Thoracic aorta (tissue), 2 donors: ENCODE data around the gene NRDE2. TPM values are rescaled to one million over a fixed set of nuclear protein-coding genes. Genes with fewer than 3 reads are reported as not detected.
A peak's percentile ranks its signal among the peaks of the same experiment; 100 is the strongest.
"Not testable (repeated sequence)": the region's sequence is repeated elsewhere in the genome, so short reads cannot be mapped to it uniquely, and the experiment has no call there.

ENCODE experiments used
- ATAC-seq: fragments of 150-250 bp; one replicate; pipeline ENCODE4 v1.8.0; 2017; ENCODE audit warnings: low read depth; ENCODE audit not compliant: insufficient number of reproducible peaks, low FRiP score
- DNase-seq: peaks from one replicate; pipeline ENCODE4 v3.0.0-alpha.2; 2020; ENCODE audit warnings: low spot score
- H3K27ac ChIP-seq, 2 donors: fragments of 200-600 bp; sonication (generic); 1 replicate in 1 of 2; 2 replicates in 1 of 2; pipeline ENCODE4 v1.5.1; 2016; ENCODE audit warnings: mild to moderate bottlenecking in 2 of 2, moderate library complexity in 2 of 2
- H3K27me3 ChIP-seq: fragments of 200-600 bp; sonication (generic); replicated peaks from 2 replicates; pipeline ENCODE4 v1.6.0; 2016; ENCODE audit warnings: mild to moderate bottlenecking; ENCODE audit not compliant: insufficient read depth
- H3K36me3 ChIP-seq: fragments of 200-600 bp; sonication (generic); one replicate; pipeline ENCODE4 v1.5.1; 2016
- H3K4me1 ChIP-seq, 2 donors: fragments of 200-600 bp; sonication (generic); 1 replicate in 1 of 2; 2 replicates in 1 of 2; pipeline versions ENCODE4 v1.5.1 to v1.6.0; 2016; ENCODE audit warnings: low read depth in 2 of 2, mild to moderate bottlenecking in 1 of 2; ENCODE audit not compliant: control insufficient read depth in 1 of 2
- H3K4me3 ChIP-seq: fragments of 200-600 bp; sonication (generic); 2 replicates; pipeline ENCODE4 v1.5.1; 2016; ENCODE audit warnings: mild to moderate bottlenecking
- H3K9me3 ChIP-seq: fragments of 200-600 bp; sonication (generic); 2 replicates; pipeline ENCODE4 v1.5.1; 2016
- total RNA-seq, 2 donors: library from RNA; depleted of rRNA; stranded (reverse); fragments of >200 nt; gene quantifications; one replicate each; pipeline versions ENCODE4 v1.1.0 to v1.2.3, GENCODE V29; 2016
- TF ChIP-seq, protein P1 (sequence below): fragments of 200-600 bp; sonication (generic); IDR thresholded peaks from one replicate; pipeline ENCODE4 v1.5.1; 2019; ENCODE audit warnings: antibody characterized with exemption

The NRDE2 gene
- total RNA-seq, 2 donors from 2014 or later, result 16.8 to 21.2 TPM

DNA sequence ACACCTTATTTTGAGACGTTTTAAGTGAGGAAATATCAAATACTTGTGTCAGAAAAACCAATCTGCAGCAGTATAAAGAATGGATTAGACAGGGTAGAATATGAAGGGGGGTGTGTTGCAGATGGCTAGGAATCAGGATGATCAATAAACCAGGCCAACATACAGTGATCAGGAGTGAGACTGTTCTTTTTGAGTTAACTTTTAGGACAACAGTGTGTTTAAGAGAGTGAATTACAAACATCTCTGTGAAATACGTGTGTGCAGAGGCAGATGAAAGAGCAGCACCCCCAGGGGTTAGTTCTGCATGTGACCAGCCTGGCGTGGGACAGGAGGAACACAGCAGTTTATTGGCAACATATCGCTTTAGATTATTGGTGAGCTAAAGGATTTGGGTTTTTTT, 10.6 kb upstream of the NRDE2 start:
- TF ChIP-seq, protein P1, sequence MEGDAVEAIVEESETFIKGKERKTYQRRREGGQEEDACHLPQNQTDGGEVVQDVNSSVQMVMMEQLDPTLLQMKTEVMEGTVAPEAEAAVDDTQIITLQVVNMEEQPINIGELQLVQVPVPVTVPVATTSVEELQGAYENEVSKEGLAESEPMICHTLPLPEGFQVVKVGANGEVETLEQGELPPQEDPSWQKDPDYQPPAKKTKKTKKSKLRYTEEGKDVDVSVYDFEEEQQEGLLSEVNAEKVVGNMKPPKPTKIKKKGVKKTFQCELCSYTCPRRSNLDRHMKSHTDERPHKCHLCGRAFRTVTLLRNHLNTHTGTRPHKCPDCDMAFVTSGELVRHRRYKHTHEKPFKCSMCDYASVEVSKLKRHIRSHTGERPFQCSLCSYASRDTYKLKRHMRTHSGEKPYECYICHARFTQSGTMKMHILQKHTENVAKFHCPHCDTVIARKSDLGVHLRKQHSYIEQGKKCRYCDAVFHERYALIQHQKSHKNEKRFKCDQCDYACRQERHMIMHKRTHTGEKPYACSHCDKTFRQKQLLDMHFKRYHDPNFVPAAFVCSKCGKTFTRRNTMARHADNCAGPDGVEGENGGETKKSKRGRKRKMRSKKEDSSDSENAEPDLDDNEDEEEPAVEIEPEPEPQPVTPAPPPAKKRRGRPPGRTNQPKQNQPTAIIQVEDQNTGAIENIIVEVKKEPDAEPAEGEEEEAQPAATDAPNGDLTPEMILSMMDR, result no peak
- Histone ChIP-seq H3K36me3 (no peaks in the 10 kb centered on the region), H3K9me3 (no peaks in the 10 kb centered on the region), H3K4me1 (no peaks in the 10 kb centered on the region), H3K27ac (no peak overlapping the region), H3K4me3 (no peak overlapping the region), H3K27me3 (no peaks in the 10 kb centered on the region)
- DNase-seq, result no peak
- no peak for ATAC-seq

DNA sequence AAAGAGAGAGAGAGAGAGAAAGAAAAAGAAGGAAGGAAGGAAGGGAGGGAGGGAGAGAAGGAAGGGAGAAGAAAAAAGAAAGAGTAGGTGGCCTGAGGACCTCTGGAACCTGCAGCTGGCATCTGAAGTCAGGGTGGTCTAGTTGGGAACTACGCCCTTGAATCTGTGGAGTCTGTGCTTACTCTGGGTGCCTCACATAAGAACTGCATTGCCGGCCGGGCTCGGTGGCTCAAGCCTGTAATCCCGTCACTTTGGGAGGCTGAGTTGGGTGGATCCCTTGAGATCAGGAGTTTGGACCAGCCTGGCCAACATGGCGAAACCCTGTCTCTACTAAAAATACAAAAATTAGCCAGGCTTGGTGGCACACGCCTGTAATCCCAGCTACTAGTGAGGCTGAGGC, 10.0 kb upstream of the NRDE2 start:
- TF ChIP-seq, protein P1, result no peak
- no peak overlapping the region for H3K27ac ChIP-seq
- H3K9me3 ChIP-seq, result no peaks in the 10 kb centered on the region
- ATAC-seq (no peak), DNase-seq (no peak)
- no peaks in the 10 kb centered on the region for H3K36me3 ChIP-seq
- H3K4me1 ChIP-seq, result no peaks in the 10 kb centered on the region
- no peak overlapping the region for H3K4me3 ChIP-seq
- no peaks in the 10 kb centered on the region for H3K27me3 ChIP-seq

DNA sequence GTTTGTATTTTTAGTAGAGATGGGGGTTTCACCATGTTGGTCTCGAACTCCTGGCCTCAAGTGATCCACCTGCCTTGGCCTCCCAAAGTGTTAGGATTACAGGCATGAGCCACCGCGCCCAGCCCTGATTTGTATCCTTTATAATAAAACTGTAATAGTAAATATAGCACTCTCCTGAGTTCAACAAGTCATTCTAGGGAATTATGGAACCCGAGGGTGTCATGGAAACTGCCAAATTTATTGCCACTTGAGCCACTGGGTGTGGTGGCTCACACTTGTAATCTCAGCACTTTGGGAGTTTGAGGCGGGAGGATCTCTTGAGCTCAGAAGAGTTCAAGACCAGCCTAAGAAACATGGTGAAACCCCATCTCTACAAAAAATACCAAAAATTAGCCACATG, 9.5 kb upstream of the NRDE2 start:
- H3K27ac ChIP-seq, H3K9me3 ChIP-seq, DNase-seq, H3K36me3 ChIP-seq, ATAC-seq, H3K4me1 ChIP-seq, H3K27me3 ChIP-seq, H3K4me3 ChIP-seq: not testable (repeated sequence)

DNA sequence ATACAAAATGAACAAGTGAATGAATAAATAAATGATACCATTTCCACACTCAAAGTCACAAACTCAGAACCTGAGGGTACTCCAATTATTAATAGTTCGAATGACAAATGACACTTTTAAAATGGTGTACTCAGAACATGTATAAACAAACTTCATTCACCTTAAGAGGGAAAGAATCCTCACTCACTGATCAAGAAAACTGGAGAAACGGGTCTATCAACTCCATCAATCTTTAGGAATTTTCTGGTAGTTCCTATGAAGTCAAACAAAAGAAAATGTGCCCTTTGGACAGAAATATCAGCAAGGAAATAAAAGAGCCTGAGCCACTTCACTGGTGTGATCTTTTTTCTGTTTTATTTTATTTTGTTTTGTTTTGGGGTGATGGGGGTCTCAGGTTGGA, 5.2 kb upstream of the NRDE2 start:
- Histone ChIP-seq H3K4me1 (no peaks in the 10 kb centered on the region), H3K9me3 (no peaks in the 10 kb centered on the region), H3K27me3 (no peaks in the 10 kb centered on the region), H3K36me3 (no peaks in the 10 kb centered on the region), H3K4me3 (no peak overlapping the region), H3K27ac (no peak overlapping the region)
- ATAC-seq (no peak), DNase-seq (no peak)
- TF ChIP-seq, protein P1, result no peak

DNA sequence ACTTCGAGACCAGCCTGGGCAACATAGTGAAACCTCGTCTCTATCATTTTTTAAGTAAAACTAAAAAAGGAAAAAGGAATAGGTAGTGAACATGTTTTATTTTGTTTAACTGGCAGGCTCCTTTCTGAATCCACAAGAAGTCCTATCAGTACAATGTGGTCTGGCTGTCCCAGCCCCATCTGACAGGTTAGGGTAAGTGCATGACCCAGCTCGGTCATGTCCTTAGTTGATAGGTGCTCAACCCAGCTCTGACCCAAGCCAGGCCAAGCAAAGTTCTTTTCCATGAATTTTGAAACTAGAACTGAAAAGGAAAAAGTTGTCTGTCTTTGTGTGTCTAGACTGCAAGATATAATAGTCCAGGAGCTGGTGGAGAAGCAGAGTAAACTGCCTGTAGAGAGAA, 4.7 kb upstream of the NRDE2 start:
- DNase-seq (no peak), ATAC-seq (no peak)
- Histone ChIP-seq H3K4me3 (no peak overlapping the region), H3K27me3 (no peaks in the 10 kb centered on the region), H3K36me3 (no peaks in the 10 kb centered on the region), H3K9me3 (no peaks in the 10 kb centered on the region), H3K4me1 (no peaks in the 10 kb centered on the region), H3K27ac (no peak overlapping the region)
- TF ChIP-seq, protein P1, result no peak

DNA sequence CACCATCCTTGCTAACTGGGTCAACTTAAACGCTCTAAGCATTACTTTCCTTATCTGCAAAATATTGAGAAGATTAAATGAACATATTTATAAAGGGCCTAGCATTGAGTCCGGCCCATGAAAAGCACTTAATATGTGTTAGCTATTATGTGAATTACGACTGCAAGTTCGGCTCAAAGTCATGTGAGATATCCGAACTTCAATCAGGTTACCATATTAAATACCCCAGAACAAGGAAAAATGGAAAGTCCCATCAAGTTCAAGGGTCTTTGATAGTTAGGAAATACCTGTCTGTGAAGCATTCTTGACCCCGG, 487 bp upstream of the NRDE2 start:
- TF ChIP-seq, protein P1, result no peak
- peaks cover 0 to 11% of the 10 kb centered on the region in 2 donors for H3K4me1 ChIP-seq
- H3K9me3 ChIP-seq, result no peaks in the 10 kb centered on the region
- H3K27me3 ChIP-seq, result no peaks in the 10 kb centered on the region
- ATAC-seq (no peak), DNase-seq (no peak)
- peak overlapping the region; percentile 79 to 85 for H3K27ac ChIP-seq
- H3K4me3 ChIP-seq, result peak overlapping the region; percentile 86
- H3K36me3 ChIP-seq, result no peaks in the 10 kb centered on the region
